HG03520 (cell line): ENCODE data around the gene ARMH1.
A peak's percentile ranks its signal among the peaks of the same experiment; 100 is the strongest.
"Not testable (repeated sequence)": the region's sequence is repeated elsewhere in the genome, so short reads cannot be mapped to it uniquely, and the experiment has no call there.

Source experiments
- ATAC-seq: cut with Tn5 transposase; IDR thresholded peaks from one replicate; pipeline ENCODE4 v1.9.1; 2021; ENCODE audit warnings: mild to moderate bottlenecking, moderate library complexity; ENCODE audit not compliant: unreplicated experiment

The ARMH1 gene

DNA sequence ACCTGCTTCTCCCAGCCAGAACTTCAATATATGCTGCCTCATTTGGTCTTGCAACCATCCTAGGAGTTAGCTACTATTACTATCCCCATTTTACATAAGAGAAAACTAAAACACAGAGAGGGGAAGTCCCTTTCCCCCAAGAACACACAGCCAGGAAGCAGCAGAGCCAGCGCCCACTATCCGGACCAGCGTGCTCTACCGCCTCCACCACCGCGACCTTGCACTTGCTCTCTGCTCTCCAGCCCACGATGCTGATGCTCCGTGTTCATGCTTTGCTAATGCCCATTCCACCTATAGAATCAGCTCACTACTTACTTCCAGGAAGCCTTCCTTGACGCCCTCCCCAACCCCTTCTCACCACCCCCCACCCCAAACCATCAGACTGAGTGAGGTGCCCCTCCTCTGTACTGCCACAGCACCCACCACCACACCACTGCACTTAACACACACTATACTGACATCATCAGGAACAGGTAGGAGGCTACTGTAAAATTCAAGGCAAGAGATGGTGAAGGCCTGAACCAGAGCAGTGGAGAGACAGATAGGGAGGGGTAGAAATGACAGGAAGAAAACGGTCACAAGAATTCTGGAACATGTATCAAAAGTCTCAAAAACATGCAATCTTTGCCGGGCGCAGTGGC, 9.7 kb upstream of the ARMH1 start:
- ATAC-seq, result no peak

DNA sequence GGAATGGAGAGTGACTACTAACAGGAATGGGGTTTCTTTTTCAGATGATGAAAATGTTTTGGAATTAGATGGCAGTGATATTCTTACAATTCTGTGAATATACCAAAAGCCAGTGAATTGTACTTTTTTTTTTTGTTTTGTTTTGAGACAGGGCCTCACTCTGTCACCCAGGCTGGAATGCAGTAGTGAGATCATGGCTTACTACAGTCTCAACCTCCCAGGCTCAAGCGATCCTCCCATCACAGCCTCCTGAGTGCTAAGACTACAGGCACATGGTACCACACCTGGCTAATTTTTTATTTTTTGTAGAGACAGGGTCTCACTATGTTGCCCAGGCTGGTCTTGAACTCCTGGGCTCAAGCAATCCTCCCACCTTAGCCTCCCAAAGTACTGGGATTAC, 7.8 kb upstream of the ARMH1 start:
- ATAC-seq, result not testable (repeated sequence)

DNA sequence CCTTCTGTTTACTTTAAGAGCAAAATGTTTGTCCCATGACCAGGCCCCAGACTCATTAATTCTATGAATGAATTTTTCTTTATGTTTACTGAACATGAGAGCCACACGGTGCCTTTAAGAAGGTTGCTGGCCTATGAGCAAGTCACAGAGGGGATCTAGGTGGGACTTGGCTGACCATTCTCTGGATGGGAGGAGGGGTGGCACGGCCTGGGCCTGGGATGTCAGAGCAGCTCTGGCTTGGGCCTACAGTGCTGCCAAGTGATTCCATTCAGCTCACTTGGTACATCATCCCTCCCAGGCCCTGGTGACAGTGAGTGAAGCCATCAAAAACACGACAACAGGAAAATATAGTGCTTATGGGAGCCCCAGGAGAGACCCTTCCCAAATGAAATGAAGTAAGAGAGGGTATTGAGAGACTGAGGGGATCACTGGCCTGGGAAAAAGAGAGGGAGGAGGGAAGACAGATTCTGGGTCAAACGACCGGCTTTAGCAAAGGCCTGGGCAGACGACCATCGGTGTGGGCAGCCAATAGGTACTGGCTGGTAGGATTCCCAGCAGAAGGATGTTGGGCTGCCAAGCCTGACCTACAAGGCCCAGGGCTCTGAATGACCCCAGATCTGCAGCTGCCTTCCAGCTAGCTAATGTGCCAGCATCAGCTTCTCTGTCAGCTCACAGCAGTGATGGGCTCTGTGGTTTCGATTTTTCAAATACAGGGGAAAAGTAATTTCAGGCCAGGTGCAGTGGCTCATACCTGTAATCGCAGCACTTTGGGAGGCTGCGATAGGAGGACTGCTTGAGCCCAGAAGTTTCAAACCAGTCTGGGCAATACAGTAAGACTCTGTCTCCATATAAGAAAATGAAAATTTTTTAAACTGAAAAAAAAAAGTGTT, 3.5 kb upstream of the ARMH1 start:
- no peak for ATAC-seq

DNA sequence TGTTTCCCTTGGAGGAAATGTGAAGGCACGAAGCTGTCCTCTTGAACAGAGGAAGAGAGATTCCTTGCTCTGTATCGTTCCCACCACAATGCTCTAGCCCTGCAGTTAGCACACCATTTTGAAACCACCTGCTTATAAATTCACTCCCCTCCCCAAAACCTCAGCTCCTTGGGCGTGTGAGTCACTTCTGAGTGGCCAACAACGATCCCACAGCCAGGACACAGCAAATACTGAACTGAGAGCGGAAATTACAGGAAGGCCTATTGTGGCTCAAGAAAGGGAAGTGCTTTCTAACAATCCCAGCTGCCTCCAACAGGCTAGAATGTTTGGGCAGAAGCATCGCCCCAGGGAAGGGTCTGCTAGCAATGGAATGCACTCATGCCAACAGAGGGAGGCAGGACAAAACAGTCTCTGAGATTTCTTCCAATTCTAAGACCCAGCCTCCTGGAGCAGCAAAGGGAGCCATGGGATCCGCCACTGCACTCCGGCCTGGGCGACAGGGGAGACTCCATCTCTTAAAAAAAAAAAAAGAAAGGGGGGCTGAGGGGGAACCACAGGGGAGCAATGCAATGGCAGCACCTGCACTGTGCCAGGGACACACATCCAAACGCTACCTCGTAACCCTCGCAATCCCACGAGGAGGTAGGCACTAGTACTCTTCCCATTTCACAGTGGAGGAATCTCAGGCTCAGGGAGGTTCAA, 2.1 kb upstream of the ARMH1 start:
- ATAC-seq, result no peak

DNA sequence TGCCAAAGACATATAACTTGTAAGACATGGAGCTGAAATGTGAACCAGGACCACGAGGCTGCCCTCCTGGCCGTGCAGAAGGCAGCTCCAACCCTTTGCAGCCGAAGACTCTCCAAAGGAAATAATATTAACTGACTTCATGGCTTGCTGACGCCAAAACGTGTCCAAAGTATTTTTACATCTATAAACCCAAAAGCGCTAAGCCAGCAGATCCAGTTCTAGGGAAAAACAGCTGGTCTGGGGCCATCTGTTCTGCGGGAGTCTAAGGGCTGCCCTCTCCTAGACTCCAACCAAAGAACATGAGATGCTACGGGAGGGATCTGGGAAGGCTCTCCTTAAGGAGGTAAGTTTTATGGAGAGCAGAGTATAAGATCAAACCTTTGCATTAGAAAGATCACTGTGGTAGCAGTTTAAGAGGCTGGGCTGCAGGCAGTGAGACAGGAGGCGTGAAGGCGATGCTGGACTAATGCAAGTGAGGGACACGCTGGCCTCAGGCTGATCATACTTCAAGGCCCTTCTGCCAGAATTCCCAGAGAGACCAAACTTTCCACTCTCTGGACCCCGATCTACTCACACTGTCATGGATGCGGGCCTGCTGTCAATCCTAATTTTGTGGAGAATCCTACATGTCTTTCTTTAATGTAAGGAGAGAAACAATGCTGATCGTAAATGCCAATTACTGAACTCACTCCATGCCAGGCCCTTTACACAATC, 1.4 kb upstream of the ARMH1 start:
- ATAC-seq, result no peak

DNA sequence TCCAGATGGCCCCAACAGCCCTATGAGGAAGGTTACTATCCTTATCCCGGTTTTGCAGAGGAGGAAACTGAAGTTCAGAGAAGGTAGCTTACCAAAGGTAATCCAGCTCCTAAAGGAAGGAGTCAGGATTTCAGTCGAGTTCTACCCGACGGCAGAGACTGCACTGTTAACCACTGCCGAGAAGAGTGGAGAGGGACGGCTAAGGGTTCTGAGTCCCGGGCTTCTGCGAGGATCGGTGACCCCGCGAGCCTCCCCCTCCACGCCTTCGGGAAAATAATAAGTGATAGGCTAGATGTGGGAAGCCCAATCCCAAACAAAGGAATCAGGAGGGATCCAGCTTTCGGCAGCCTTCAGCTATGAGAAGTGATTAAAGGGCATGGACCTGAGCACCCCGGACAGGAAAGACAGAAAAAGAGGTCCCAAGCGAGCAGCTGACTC, 820 bp upstream of the ARMH1 start:
- no peak for ATAC-seq

DNA sequence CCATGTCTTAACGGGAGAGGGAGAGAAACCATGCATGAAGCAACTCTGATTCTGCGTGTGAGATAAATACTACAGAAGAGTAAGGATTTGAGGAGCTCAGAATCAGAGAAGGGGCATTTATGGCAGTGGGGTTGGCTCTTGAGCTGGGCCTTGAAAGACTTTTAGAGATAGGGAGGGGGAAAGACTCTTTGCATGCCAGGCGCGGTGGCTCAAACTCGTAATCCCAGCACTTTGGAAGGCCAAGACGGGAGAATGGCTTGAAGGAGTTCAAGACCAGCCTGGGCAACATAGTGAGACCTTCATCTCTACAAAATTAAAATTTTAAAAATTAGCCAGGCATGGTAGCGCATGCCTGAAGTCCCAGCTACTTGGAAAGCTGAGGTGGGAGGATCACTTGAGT, 672 bp downstream of the ARMH1 start:
- ATAC-seq, result no peak

DNA sequence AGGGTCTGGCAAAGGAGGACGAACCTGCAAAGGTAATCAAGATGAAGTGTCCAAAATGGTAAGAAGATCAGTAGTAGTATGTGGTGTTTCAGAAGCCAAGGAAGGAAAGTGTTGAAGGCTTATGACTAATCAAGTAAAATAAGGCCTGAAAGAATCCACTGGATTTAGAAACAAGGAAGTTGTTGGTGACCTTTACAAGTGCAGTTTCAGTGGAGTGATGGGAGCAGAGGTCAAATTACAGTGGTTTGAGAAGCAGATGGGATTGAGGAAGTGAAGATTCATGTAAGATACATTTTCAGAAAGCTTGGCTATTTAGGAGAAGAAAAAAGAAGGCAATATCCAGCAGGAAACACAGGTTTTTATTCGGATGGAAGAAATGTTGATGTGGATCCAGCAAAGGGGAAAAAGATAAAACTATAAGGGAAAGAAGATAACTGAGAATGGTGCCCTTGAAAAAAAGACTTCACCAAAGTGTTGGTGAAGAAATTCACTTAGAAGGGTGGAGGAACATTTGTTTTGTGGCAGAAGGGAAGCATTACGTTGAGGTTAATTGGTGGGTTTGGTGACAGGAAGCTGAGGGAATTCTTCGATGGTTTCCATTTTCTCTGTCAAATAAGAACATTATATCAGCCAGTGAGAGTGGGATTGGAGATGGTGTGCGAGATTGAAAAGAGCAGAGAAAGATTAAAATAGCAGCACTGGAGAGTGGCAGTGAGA, 2.1 kb downstream of the ARMH1 start:
- no peak for ATAC-seq

DNA sequence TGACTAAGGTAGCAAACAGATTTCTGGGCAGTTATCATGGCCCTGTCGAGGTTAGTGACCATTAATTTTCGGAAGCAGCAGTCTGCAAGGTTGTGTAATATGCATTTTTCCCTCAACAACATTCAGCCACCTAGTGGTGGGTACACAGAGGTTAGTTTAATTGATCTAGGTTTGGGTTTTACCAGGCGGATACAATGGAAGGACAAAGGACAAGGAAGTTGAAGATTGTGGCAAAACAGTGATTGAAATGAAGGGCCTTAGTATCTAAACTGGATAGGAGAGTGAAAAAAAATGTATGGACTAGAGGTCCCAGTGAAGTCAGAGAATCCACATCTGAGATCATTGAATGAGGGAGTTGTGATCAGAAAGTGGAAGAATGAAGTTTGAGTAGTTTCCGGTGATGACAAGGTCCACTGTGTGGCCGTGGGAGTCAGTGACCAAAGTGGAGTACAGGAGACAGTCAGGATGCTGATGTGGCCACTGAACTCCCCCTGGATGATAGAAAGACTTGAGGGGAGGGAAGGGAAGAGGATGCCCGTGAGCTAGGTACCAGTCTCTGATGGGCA, 2.8 kb downstream of the ARMH1 start:
- no peak for ATAC-seq

DNA sequence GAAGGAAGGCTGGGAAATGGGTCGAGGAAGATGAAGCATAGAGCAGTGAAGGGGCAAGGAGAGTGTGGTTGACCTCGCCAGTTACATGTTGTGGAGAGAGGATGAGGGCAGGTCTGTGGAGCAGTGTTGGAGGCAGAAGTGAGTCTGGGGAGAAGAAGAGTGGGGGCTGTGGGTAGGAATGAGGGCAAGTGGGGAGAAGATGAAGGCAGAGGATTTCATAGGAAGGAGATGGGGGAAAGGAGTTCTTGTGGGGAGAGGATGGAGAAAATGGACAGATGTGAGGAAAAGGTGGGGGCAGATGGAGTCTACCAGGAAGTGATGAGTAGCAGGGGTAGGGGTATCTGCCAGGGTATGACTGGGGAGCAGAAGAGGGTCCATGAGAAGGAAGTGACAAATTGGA, 3.6 kb downstream of the ARMH1 start:
- no peak for ATAC-seq

DNA sequence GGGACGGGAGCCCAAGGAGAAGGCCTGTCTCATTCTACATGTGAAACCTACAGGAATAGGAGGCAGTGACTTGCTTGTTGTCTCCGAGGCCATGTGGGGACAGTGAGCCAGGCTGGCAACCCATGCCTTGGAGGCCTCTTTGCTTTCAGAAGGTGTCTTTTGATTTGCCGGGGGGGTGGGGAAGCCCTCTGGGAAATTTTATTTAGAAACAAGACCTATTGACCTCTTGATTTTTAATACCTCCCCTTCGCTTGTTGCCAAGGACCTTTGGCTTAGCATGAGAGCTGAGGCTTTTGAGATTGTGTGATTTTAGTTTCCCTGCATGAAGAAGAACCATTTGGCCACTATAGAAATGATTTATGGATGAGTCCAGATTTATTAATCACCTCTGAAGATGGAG, 4.1 kb downstream of the ARMH1 start:
- ATAC-seq, result no peak

DNA sequence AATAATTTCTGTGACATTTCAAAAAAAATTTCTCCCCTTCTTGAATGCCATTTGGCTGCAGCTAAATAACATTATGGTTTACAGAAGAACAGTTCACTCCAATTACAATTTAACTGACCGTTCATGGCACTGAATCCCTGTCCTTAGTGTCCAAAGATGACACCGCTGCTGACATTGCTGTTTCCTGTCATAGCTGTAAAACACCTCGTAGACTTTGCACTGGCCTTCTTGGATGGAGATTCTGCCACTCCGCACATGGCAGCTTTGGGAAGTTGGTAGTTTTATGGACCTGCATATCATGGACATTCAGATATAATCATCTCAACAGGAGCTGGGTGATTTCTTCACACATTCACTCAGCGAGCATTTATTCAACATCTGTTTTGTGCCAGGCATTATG, 5.0 kb downstream of the ARMH1 start:
- ATAC-seq, result no peak

DNA sequence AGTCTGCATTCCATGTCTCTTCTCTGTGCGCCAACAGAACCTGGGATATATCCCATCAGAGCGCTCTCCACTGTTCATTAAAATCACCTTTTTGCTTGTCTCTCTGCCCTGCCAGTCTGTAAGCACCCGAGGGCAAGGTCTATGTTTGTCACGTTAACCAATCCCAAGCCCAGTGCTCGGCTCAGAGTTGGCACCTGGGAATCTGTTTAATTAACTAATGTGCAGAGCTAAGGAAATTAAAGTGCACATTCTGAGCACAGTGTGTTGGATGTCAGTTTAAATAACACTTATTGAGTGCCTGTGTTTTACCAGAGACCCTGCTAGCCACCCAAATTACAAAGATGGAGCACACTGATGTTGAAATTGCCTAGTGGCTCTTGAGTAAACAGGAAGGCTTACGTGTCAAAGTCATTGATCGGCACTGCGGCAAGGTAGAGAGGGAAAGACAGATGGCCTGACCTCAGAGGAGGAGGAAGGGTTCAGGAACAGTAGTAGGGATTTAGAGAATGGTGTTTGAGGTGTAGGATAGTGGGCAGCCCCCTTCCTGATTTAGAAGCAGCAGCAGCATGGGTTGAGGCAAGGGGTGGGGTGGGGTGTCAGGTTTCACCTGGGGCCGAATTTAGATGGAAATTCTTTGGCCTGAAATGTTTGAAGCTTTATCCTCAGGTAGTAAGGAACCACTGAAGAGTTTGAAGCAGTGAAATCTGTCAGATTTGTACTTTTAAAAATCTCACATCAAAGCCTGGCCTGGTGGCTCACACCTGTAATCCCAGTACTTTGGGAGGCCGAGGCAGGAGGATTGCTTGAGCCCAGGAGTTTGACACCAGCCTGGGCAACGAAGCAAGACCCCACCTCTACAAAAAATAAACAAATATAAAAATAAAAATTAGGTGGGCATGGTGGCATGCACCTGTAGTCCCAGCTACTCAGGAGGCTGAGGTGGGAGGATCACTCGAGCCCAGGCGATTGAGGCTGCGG, 7.7 kb downstream of the ARMH1 start:
- ATAC-seq, result no peak

DNA sequence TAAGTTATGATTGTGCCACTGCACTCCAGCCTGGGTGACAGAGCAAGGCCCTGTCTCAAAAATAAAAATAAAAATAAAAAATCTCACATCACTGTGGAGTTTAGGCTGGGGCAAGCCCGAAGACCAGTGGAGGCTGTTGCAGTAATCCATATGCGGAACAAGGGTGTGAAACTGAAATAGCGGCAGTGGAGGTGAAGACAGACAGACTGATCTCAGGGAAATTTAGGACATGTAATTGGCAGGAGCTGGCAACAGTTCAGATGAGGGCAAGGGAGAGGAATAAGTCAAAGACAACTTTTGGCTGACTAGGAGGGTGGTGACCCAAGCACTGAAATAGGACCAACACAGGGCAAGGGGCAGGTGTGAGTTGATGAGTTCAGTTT, 8.4 kb downstream of the ARMH1 start:
- no peak for ATAC-seq

DNA sequence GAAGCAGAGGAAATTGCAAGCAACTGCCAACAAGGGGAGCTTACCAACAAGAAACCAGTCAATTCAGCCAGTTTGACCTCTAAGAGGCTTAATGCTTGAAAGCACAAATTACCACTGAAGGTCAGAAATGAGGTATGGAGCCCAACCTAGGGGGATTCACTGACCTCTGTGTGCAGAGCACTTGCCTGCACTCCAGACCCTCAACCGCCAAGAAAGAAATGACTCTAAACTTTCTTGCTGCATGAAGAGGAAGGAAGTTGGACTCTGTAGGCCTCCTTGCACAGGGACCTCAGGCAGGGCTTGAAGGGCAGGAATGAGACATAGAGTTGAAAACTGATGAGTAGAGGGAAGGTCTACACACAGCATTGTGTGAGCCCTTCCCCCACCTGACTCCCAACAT, 10.0 kb downstream of the ARMH1 start:
- peak; percentile 64 for ATAC-seq

DNA sequence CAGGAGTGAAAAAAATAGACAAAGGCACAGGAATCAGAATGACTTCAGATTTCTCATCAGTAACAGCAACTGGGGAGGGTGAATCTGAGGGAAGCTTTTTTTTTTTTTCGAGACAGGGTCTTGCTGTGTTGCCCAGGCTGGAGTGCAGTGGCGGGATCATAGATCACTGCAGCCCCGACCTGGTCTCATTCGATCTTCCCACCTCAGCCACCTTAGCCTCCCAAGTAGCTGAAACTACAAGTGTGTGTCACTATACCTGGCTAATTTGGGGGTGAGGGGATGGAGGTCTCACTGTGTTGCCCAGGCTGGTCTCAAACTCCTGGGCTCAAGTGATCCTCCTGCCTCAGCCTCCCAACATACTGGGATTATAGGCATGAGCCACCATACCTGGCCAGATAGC, 10.7 kb downstream of the ARMH1 start:
- no peak for ATAC-seq

DNA sequence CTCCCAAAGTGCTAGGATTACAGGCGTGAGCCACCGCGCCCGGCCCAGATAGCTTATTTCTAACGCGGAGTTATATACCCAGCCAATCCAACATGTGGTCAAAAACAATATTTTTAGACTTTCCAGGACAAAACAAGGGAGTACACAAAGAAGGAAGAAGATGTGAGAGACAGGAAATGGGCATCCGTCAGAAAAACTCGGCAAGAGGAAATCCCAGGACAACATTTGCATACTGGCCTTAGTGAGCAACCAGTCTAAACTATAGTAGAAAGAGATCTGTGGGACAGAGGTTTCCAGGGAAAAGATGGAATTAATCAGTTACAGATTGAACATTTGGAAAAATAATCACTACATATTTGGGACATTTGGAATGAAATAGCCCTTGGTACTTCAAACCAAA, 11.4 kb downstream of the ARMH1 start:
- ATAC-seq, result no peak

DNA sequence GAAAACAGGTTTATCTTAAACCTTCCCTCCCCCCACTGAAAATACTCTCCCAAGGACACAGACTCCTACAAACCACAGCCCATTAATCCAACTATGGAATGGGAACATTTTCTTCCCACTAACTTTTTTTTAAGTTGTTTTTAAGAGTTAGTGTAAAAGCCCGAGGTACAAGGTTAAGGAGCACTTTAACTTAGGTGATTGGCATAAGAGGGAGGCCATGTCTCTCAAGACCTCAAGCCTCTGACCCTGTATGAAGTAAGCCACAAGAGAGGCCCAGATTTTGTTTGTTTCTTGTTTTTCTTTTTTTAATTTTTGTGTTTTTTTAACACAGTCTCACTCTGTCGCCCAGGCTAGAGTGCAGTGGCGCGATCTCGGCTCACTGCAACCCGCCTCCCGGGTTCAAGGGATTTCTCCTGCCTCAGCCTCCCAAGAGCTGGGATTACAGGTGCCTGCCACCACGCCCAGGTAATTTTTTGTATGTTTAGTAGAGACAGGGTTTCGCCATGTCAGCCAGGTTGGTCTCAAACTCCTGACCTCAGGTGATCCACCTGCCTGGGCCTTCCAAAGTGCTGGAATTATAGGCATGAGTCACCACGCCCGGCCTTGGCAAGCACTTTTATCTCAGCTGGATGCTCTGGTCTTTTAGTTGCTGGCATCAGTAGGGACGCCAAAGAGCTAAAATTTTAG, 14.4 kb downstream of the ARMH1 start:
- ATAC-seq, result no peak

DNA sequence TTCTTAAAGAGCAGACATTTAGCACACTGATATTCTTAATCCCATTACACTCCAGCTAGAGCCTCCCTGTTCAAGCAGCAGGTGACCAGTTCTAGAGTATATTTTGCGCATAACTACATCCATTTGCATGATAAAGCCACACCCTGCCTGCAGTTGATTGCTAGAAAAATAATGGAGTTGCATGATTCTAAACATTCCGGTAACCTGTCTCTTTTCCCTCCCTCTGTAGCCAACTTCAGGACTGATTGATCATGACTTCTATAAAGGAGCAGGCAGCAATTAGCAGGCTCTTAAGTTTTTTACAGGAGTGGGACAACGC, 14.9 kb downstream of the ARMH1 start:
- no peak for ATAC-seq
